ENCODE measurements around the gene RPP30.
"Not testable (repeated sequence)": the region's sequence is repeated elsewhere in the genome, so short reads cannot be mapped to it uniquely, and the experiment has no call there.

The RPP30 gene

GRCh38 chr10:90879062-90879461 is 7.3 kb downstream of the RPP30 start:
- no peak for TF ChIP-seq CTCF (IDR thresholded peaks at IDR 0.05; ENCODE audit: unreplicated experiment in 3 of 3)
- H3K27me3 Mint-ChIP-seq (ENCODE audit: low read depth): no peaks in the 10 kb centered on the region
- no peak overlapping the region for H3K4me3 Mint-ChIP-seq
- H3K4me1 Mint-ChIP-seq: peaks cover 3% of the 10 kb centered on the region
- no peaks in the 10 kb centered on the region for H3K9me3 Mint-ChIP-seq
- peaks cover 42% of the 10 kb centered on the region for H3K36me3 Mint-ChIP-seq (ENCODE audit: low read depth)
- H3K27ac Mint-ChIP-seq: no peak overlapping the region

GRCh38 chr10:90880059-90880719 is 8.4 kb downstream of the RPP30 start:
- H3K9me3 Mint-ChIP-seq; H3K4me1 Mint-ChIP-seq; H3K4me3 Mint-ChIP-seq; H3K27me3 Mint-ChIP-seq (ENCODE audit: low read depth); H3K27ac Mint-ChIP-seq: not testable (repeated sequence)
- peaks cover 49% of the 10 kb centered on the region for H3K36me3 Mint-ChIP-seq (ENCODE audit: low read depth)
- TF ChIP-seq CTCF (IDR thresholded peaks at IDR 0.05; ENCODE audit: unreplicated experiment in 3 of 3): peak; percentile 58 to 77 (median 59)

- TF ChIP-seq CTCF (IDR thresholded peaks at IDR 0.05; ENCODE audit: unreplicated experiment in 3 of 3): no peak
- Mint-ChIP-seq H3K4me1 (peaks cover 22% of the 10 kb centered on the region), H3K27ac (peak overlapping the region in 1 of 3 experiments; percentile 63), H3K4me3 (no peak overlapping the region), H3K9me3 (no peaks in the 10 kb centered on the region), H3K36me3 (ENCODE audit: low read depth) (peaks cover 53% of the 10 kb centered on the region), H3K27me3 (ENCODE audit: low read depth) (no peaks in the 10 kb centered on the region)
Observed at GRCh38 chr10:90884431-90884830, 12.7 kb downstream of the RPP30 start.

- Mint-ChIP-seq H3K27ac (no peak overlapping the region), H3K4me1 (peaks cover 22% of the 10 kb centered on the region), H3K4me3 (no peak overlapping the region), H3K27me3 (ENCODE audit: low read depth) (no peaks in the 10 kb centered on the region), H3K9me3 (no peaks in the 10 kb centered on the region), H3K36me3 (ENCODE audit: low read depth) (peaks cover 57% of the 10 kb centered on the region)
- TF ChIP-seq CTCF (IDR thresholded peaks at IDR 0.05; ENCODE audit: unreplicated experiment in 3 of 3): no peak
Observed at GRCh38 chr10:90885176-90885575, 13.4 kb downstream of the RPP30 start.

GRCh38 chr10:90887555-90887954 is 15.8 kb downstream of the RPP30 start:
- H3K4me1 Mint-ChIP-seq: peaks cover 22% of the 10 kb centered on the region
- no peaks in the 10 kb centered on the region for H3K27me3 Mint-ChIP-seq (ENCODE audit: low read depth)
- no peak for TF ChIP-seq CTCF (IDR thresholded peaks at IDR 0.05; ENCODE audit: unreplicated experiment in 3 of 3)
- no peak overlapping the region for H3K27ac Mint-ChIP-seq
- H3K4me3 Mint-ChIP-seq: no peak overlapping the region
- peaks cover 65% of the 10 kb centered on the region for H3K36me3 Mint-ChIP-seq (ENCODE audit: low read depth)
- no peaks in the 10 kb centered on the region for H3K9me3 Mint-ChIP-seq

GRCh38 chr10:90888387-90888786 is 16.6 kb downstream of the RPP30 start:
- Mint-ChIP-seq H3K4me3 (no peak overlapping the region), H3K36me3 (ENCODE audit: low read depth) (peaks cover 69% of the 10 kb centered on the region), H3K4me1 (peaks cover 22% of the 10 kb centered on the region), H3K9me3 (no peaks in the 10 kb centered on the region), H3K27ac (no peak overlapping the region), H3K27me3 (ENCODE audit: low read depth) (no peaks in the 10 kb centered on the region)
- TF ChIP-seq CTCF (IDR thresholded peaks at IDR 0.05; ENCODE audit: unreplicated experiment in 3 of 3): no peak

Data from nephron (organoid).